HepG2 (cell line): Measurements from ENCODE around the gene LHFPL6. TPM values are rescaled to one million over a fixed set of nuclear protein-coding genes. Genes with fewer than 3 reads are reported as not detected.

ENCODE experiments used
- ATAC-seq: fragments of 200-7000 bp; cut with Tn5 transposase; 3 replicates; pipeline ENCODE4 v1.9.1; 2020; ENCODE audit warnings: mild to moderate bottlenecking, moderate library complexity
- BruUV-seq: library from RNA; stranded (reverse); fragments of 400-500 nt; replicated peaks from 2 replicates; lab custom pipeline; 2021; lab: Mats Ljungman, UMichigan
- CTCF ChIA-PET: fragments of 300-600 bp; formaldehyde crosslinking; extraction: SDS; loops from one replicate; lab custom pipeline; 2021; ENCODE audit warnings: low total read pairs, inconsistent platforms, low intra/inter-chr PET ratio; lab: Yijun Ruan, JAX
- POLR2A ChIA-PET: fragments of 350-600 bp; sonication (Branson Sonifier 250); formaldehyde crosslinking; loops from one replicate; lab custom pipeline; 2020; ENCODE audit warnings: antibody characterized with exemption, inconsistent platforms; lab: Yijun Ruan, JAX
- DNase-seq: peaks from one replicate; pipeline ENCODE4 v3.0.0-alpha.2; 2015; ENCODE audit warnings: low spot score
- FAIRE-seq: peaks from 3 replicates; lab custom pipeline; 2011; peaks lifted over from hg19 to GRCh38; lab: Jason Lieb, UNC
- H2AFZ ChIP-seq: one replicate; pipeline ENCODE4 v1.6.1; 2011; ENCODE audit warnings: low read length, inconsistent platforms
- H3K27ac ChIP-seq: fragments of 300-600 bp; 3 replicates; pipeline ENCODE4 v1.8.0; 2011; ENCODE audit warnings: mixed run types, mild to moderate bottlenecking, mixed read lengths, low read length, inconsistent platforms; ENCODE audit not compliant: insufficient read depth; ENCODE audit errors: extremely low read length
- H3K27me3 ChIP-seq, 2 experiments: fragments of 200-600 bp in 1 of 2; 2 replicates in 1 of 2; 3 replicates in 1 of 2; pipeline versions ENCODE4 v1.6.0 to v1.8.0; 2011; ENCODE audit warnings: low read length in 2 of 2, mild to moderate bottlenecking in 2 of 2, moderate library complexity in 2 of 2, inconsistent platforms in 1 of 2; ENCODE audit not compliant: insufficient read depth in 2 of 2, control insufficient read depth in 1 of 2
- H3K36me3 ChIP-seq, 2 experiments: fragments of 200-600 bp in 1 of 2; replicated peaks in 1 of 2; 2 replicates in 1 of 2; 3 replicates in 1 of 2; pipeline versions ENCODE4 v1.5.1 to v1.8.0; 2011; ENCODE audit warnings: low read length in 2 of 2, inconsistent platforms in 1 of 2; ENCODE audit not compliant: insufficient read depth in 2 of 2, control insufficient read depth in 1 of 2
- H3K4me1 ChIP-seq: 2 replicates; pipeline ENCODE4 v1.5.1; 2012; ENCODE audit warnings: low read length, inconsistent platforms; ENCODE audit not compliant: insufficient read depth
- H3K4me2 ChIP-seq: 2 replicates; pipeline ENCODE4 v1.6.0; 2011; ENCODE audit warnings: low read depth, low read length, inconsistent platforms
- H3K4me3 ChIP-seq, 3 experiments: fragments of 200-600 bp in 1 of 3; sonication (generic), shearing (Covaris generic) in 1 of 3; replicated peaks in 1 of 3; 2 replicates each; pipeline ENCODE4 v1.5.1; 2011 to 2016; ENCODE audit warnings: low read length in 3 of 3, inconsistent platforms in 2 of 3, low read depth in 2 of 3, mild to moderate bottlenecking in 2 of 3, control low read depth in 1 of 3, mixed read lengths in 1 of 3; ENCODE audit not compliant: insufficient read depth in 1 of 3
- H3K79me2 ChIP-seq: one replicate; pipeline ENCODE4 v1.6.1; 2011; ENCODE audit warnings: low read length, inconsistent platforms; ENCODE audit not compliant: insufficient read depth
- H3K9ac ChIP-seq: 2 replicates; pipeline ENCODE4 v1.6.0; 2011; ENCODE audit warnings: mild to moderate bottlenecking, low read depth, low read length, inconsistent platforms; ENCODE audit not compliant: insufficient read depth
- H3K9me3 ChIP-seq: 2 replicates; pipeline ENCODE4 v1.5.1; 2012; ENCODE audit warnings: mild to moderate bottlenecking, low read length
- H4K20me1 ChIP-seq: 2 replicates; pipeline ENCODE4 v1.6.0; 2011; ENCODE audit warnings: inconsistent platforms, mild to moderate bottlenecking, low read length, moderate library complexity; ENCODE audit not compliant: insufficient read depth
- CC2D1A ChIP-seq: sonication (generic); formaldehyde crosslinking; IDR thresholded peaks from 2 replicates; pipeline ENCODE4 v1.8.1; 2023; ENCODE audit warnings: mild to moderate bottlenecking, missing genetic modification reagents
- CENPT ChIP-seq: sonication (generic); formaldehyde crosslinking; IDR thresholded peaks from 2 replicates; pipeline ENCODE4 v1.8.0; 2022; ENCODE audit warnings: low read depth, mild to moderate bottlenecking, moderate library complexity, missing genetic modification reagents
- HMG20B ChIP-seq: conservative IDR thresholded peaks from 2 replicates; pipeline ENCODE4 v1.6.1; 2016; ENCODE audit warnings: missing genetic modification reagents, missing compliant biosample characterization
- MBNL3 ChIP-seq: fragments of 250-450 bp; sonication (Bioruptor Pico); conservative IDR thresholded peaks from 2 replicates; pipeline ENCODE4 v1.8.0; 2022; ENCODE audit warnings: mild to moderate bottlenecking, inconsistent platforms
- NR2C2 ChIP-seq: sonication (generic); formaldehyde crosslinking; IDR thresholded peaks from 2 replicates; pipeline ENCODE4 v1.4.0; 2020; ENCODE audit warnings: missing genetic modification reagents, mild to moderate bottlenecking, moderate library complexity, borderline replicate concordance
- ZBTB46 ChIP-seq: sonication (generic); formaldehyde crosslinking; IDR thresholded peaks from 2 replicates; pipeline ENCODE4 v1.4.0; 2020; ENCODE audit warnings: mild to moderate bottlenecking, missing genetic modification reagents, borderline replicate concordance
- ZNF260 ChIP-seq: sonication (generic); formaldehyde crosslinking; IDR thresholded peaks from 2 replicates; pipeline ENCODE4 v1.4.0; 2020; ENCODE audit warnings: missing genetic modification reagents, low read depth, mild to moderate bottlenecking, borderline replicate concordance
- ZNF281 ChIP-seq: sonication (generic); formaldehyde crosslinking; IDR thresholded peaks from 2 replicates; pipeline ENCODE4 v1.4.0; 2020; ENCODE audit warnings: missing genetic modification reagents, borderline replicate concordance
- ZNF318 ChIP-seq: sonication (generic); formaldehyde crosslinking; IDR thresholded peaks from 2 replicates; pipeline ENCODE4 v1.4.0; 2020; ENCODE audit warnings: mild to moderate bottlenecking, missing genetic modification reagents
- ZNF530 ChIP-seq: sonication (generic); formaldehyde crosslinking; IDR thresholded peaks from 2 replicates; pipeline ENCODE4 v1.5.0; 2020; ENCODE audit warnings: low read depth, mild to moderate bottlenecking, missing genetic modification reagents
- in situ Hi-C: cut with HindIII; loops from 2 replicates; pipeline ENCODE4 v1.10.0; 2017; ENCODE audit warnings: low pct_unique_long_range_greater_than_20kb; ENCODE audit not compliant: extremely low pct_ligation_motif_present
- intact Hi-C: fragments of 100-400 bp; cut with micrococcal nuclease; formaldehyde crosslinking; loops from one replicate; pipeline ENCODE4 v1.10.0; 2022; ENCODE audit not compliant: unreplicated experiment
- polyA plus RNA-seq, 8 experiments: library from polyadenylated mRNA; depleted of rRNA in 3 of 8; stranded (reverse) in 7 of 8; unstranded in 1 of 8; fragments of >200 nt; fragmentation: Illumina TruSeq in 4 of 8; extraction: Trizol in 4 of 8; gene quantifications; 2 replicates each; pipeline versions ENCODE4 v1.2.1 to v1.2.3, GENCODE V29; 2011 to 2016; ENCODE audit warnings: low read depth in 4 of 8, missing spikeins in 1 of 8, mixed read lengths in 1 of 8; ENCODE audit not compliant: insufficient read depth in 1 of 8
- total RNA-seq, 5 experiments: library from RNA; depleted of rRNA; stranded (reverse); fragments of >200 nt; fragmentation: Illumina TruSeq; extraction: Trizol; gene quantifications; 2 replicates each; pipeline ENCODE4 v1.2.3, GENCODE V29; 2016; ENCODE audit warnings: low read depth in 1 of 5

LHFPL6 gene
- total and polyA plus RNA-seq, 2 of the 13 experiments (the other 11 are each of a cell fraction or from before 2014, with no cell fraction given): not detected

GRCh38 chr13:39450176-39450575 is 152.8 kb downstream of the LHFPL6 start:
- Histone ChIP-seq H4K20me1 (no peaks in the 10 kb centered on the region), H3K9me3 (no peaks in the 10 kb centered on the region), H3K9ac (no peak overlapping the region), H3K4me3 (no peak overlapping the region), H3K36me3 (no peaks in the 10 kb centered on the region), H3K4me2 (no peak overlapping the region), H2AFZ (no peak overlapping the region), H3K4me1 (no peaks in the 10 kb centered on the region), H3K79me2 (no peaks in the 10 kb centered on the region), H3K27me3 (no peaks in the 10 kb centered on the region), H3K27ac (no peak overlapping the region)
- ChIA-PET CTCF (no interaction called here), POLR2A (no interaction called here)
- no peak for DNase-seq
- BruUV-seq: no TSS peak
- no peak for ATAC-seq
- intact Hi-C loops: no loop called here
- in situ Hi-C loops: no loop called here
- FAIRE-seq: no peak
- TF ChIP-seq NR2C2 (CRISPR knock-in tag) (no peak), ZBTB46 (CRISPR knock-in tag) (no peak), HMG20B (CRISPR knock-in tag) (no peak), ZNF281 (CRISPR knock-in tag) (no peak), ZNF530 (CRISPR knock-in tag) (no peak), MBNL3 (no peak), ZNF318 (no peak), CENPT (no peak), CC2D1A (CRISPR knock-in tag) (no peak), ZNF260 (no peak)
